Measurements from ENCODE around the gene TMEM88. TPM values are rescaled to one million over a fixed set of nuclear protein-coding genes. Genes with fewer than 3 reads are reported as not detected.
A peak's percentile ranks its signal among the peaks of the same experiment; 100 is the strongest.

The TMEM88 gene
- total RNA-seq, 4 donors from 2014 or later, result 6.5 to 41.6 (median 29.6) TPM

DNA sequence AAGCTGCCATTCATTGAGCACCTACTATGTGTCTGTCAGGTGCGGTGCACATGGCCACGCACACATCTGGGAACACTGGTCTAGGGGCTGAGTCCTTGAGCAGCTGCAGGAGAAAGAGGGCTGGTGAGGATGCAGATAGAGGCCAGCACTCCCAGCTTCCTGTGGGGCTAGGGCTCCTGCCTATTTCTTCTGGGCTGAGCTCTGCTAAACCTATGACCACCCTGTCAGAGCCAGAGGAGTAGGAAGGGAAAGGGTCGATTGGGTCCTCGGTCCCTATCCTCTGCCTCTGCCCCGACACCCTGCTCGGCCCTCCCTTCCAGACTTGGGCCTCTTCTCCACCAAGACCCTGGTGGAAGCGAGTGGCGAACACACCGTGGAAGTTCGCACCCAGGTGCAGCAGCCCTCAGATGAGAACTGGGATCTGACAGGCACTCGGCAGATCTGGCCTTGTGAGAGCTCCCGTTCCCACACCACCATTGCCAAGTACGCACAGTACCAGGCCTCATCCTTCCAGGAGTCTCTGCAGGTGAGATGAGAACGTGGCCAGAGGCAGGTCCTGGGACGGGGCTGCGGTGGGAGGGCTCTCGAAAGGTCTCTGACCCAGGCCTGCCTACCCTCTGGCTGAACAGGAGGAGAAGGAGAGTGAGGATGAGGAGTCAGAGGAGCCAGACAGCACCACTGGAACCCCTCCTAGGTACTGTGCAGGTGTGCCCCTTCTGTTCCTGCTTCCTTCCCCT, 4.0 kb upstream of the TMEM88 start:
- H3K27ac ChIP-seq, result peak overlapping the region in 3 of 4 donors; percentile 30 to 65 (median 54)
- H3K36me3 ChIP-seq, result peaks cover 0 to 84% of the 10 kb centered on the region in 2 donors
- ATAC-seq, result no peak
- H3K27me3 ChIP-seq, result no peaks in the 10 kb centered on the region
- no peaks in the 10 kb centered on the region for H3K9me3 ChIP-seq
- H3K4me1 ChIP-seq, result peaks cover 0 to 41% (median 12%) of the 10 kb centered on the region in 3 donors
- 100% methylated on average over 2 of the region's 17 CpGs; no CpG with 5 or more reads in 1 of the 2 donors for WGBS, 2 donors (ENCODE audit: low coverage in 1 of 2)
- TF ChIP-seq POLR2AphosphoS5 (IDR thresholded peaks at IDR 0.05) (no peak), POLR2A (IDR thresholded peaks at IDR 0.05) (no peak), CTCF (IDR thresholded peaks at IDR 0.05) (no peak), EP300 (IDR thresholded peaks at IDR 0.05) (no peak)
- H3K4me3 ChIP-seq, result no peak overlapping the region

GRCh38 chr17:7851438-7852261, 3.2 kb upstream of the TMEM88 start:
- Histone ChIP-seq H3K4me3 (peak overlapping the region in 1 of 2 donors; percentile 19), H3K36me3 (peaks cover 0 to 76% of the 10 kb centered on the region in 2 donors), H3K9me3 (no peaks in the 10 kb centered on the region), H3K27me3 (no peaks in the 10 kb centered on the region), H3K4me1 (peaks cover 3 to 45% (median 20%) of the 10 kb centered on the region in 3 donors), H3K27ac (peak overlapping the region in 3 of 4 donors; percentile 30 to 65 (median 54))
- WGBS, 2 donors (ENCODE audit: low coverage in 1 of 2), result 0% methylated on average over 1 of the region's 60 CpGs; no CpG with 5 or more reads in 1 of the 2 donors
- TF ChIP-seq POLR2A (IDR thresholded peaks at IDR 0.05) (no peak), POLR2AphosphoS5 (IDR thresholded peaks at IDR 0.05) (peak; percentile 66), EP300 (IDR thresholded peaks at IDR 0.05) (no peak), CTCF (IDR thresholded peaks at IDR 0.05) (peak in 3 of 4 experiments; percentile 99)
- peak; percentile 81 for ATAC-seq

DNA sequence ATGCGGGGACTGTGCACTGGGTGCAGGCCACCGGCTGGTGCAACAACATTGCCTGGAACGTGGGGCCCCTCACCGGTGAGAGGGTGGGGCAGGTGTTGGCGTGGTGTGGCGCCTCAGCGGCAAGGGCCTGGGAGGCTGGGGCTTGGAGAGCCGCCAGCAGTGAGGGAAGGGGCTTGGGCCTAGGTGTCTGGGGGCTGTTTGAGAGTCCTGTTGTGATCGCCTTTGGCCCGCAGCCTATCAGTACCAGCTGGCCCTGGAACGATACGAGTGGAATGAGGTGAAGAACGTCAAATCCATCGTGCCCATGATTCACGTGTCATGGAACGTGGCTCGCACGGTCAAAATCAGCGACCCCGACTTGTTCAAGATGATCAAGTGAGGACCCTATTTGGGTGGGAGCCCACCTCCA, 2.6 kb upstream of the TMEM88 start:
- H3K4me3 ChIP-seq, result no peak overlapping the region
- peaks cover 0 to 70% of the 10 kb centered on the region in 2 donors for H3K36me3 ChIP-seq
- H3K4me1 ChIP-seq, result peaks cover 3 to 49% (median 20%) of the 10 kb centered on the region in 3 donors
- no peaks in the 10 kb centered on the region for H3K9me3 ChIP-seq
- WGBS, 2 donors (ENCODE audit: low coverage in 1 of 2), result 75 to 79% methylated on average over 4 to 11 of the region's 20 CpGs
- no peaks in the 10 kb centered on the region for H3K27me3 ChIP-seq
- H3K27ac ChIP-seq, result peak overlapping the region in 3 of 4 donors; percentile 14 to 65 (median 54)
- ATAC-seq, result no peak
- TF ChIP-seq CTCF (IDR thresholded peaks at IDR 0.05) (no peak), POLR2AphosphoS5 (IDR thresholded peaks at IDR 0.05) (no peak), POLR2A (IDR thresholded peaks at IDR 0.05) (no peak), EP300 (IDR thresholded peaks at IDR 0.05) (no peak)

- peak overlapping the region in 2 of 4 donors; percentile 65 to 88 for H3K27ac ChIP-seq
- no peaks in the 10 kb centered on the region for H3K27me3 ChIP-seq
- 0 to 59% methylated on average over 1 to 17 of the region's 51 CpGs for WGBS, 2 donors (ENCODE audit: low coverage in 1 of 2)
- H3K9me3 ChIP-seq, result no peaks in the 10 kb centered on the region
- H3K36me3 ChIP-seq, result peaks cover 0 to 61% of the 10 kb centered on the region in 2 donors
- no peak for ATAC-seq
- H3K4me3 ChIP-seq, result peak overlapping the region in 1 of 2 donors; percentile 3
- H3K4me1 ChIP-seq, result peaks cover 3 to 50% (median 20%) of the 10 kb centered on the region in 3 donors
- TF ChIP-seq POLR2AphosphoS5 (IDR thresholded peaks at IDR 0.05) (no peak), CTCF (IDR thresholded peaks at IDR 0.05) (no peak), POLR2A (IDR thresholded peaks at IDR 0.05) (no peak), EP300 (IDR thresholded peaks at IDR 0.05) (no peak)
Measured at GRCh38 chr17:7852919-7853690, 1.8 kb upstream of the TMEM88 start.

All from gastroesophageal sphincter (tissue), 4 donors.